Activated naive CD4-positive, alpha-beta T cell treated with anti-CD3 and anti-CD28 coated beads, Interleukin-2, amount 50 U/mL, for 72 hours (primary cell): ENCODE measurements around the gene CNTD1. TPM values are rescaled to one million over a fixed set of nuclear protein-coding genes. Genes with fewer than 3 reads are reported as not detected.
A peak's percentile ranks its signal among the peaks of the same experiment; 100 is the strongest.
"Not testable (repeated sequence)": the region's sequence is repeated elsewhere in the genome, so short reads cannot be mapped to it uniquely, and the experiment has no call there.

Source experiments
- ATAC-seq, 2 donors: fragments of 150-1000 bp; cut with Tn5 transposase; 2 replicates each; pipeline ENCODE4 v1.10.0; 2021; ENCODE audit warnings: mild to moderate bottlenecking in 2 of 2, moderate library complexity in 2 of 2
- DNase-seq, 2 donors: peaks; one replicate each; pipeline ENCODE4 v3.0.0; 2021 to 2022; ENCODE audit warnings: low spot score in 2 of 2
- H3K27ac Mint-ChIP-seq, 2 donors: one replicate each; pipeline ENCODE4 v1.8.0; 2022; ENCODE audit warnings: mild to moderate bottlenecking in 2 of 2, mixed read lengths in 2 of 2
- H3K36me3 Mint-ChIP-seq, 2 donors: one replicate each; pipeline ENCODE4 v1.8.0; 2022; ENCODE audit warnings: mixed read lengths in 2 of 2
- H3K9me3 Mint-ChIP-seq, 2 donors: one replicate each; pipeline ENCODE4 v1.8.0; 2022; ENCODE audit warnings: mixed read lengths in 2 of 2
- total RNA-seq, 2 donors: library from RNA; stranded (reverse); gene quantifications; one replicate each; pipeline ENCODE4 v1.2.3, GENCODE V29; 2022

Gene CNTD1, protein sequence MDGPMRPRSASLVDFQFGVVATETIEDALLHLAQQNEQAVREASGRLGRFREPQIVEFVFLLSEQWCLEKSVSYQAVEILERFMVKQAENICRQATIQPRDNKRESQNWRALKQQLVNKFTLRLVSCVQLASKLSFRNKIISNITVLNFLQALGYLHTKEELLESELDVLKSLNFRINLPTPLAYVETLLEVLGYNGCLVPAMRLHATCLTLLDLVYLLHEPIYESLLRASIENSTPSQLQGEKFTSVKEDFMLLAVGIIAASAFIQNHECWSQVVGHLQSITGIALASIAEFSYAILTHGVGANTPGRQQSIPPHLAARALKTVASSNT
- total RNA-seq, result under 1 TPM in 1 of 2 donors, not detected in 1; 0.43 TPM

DNA sequence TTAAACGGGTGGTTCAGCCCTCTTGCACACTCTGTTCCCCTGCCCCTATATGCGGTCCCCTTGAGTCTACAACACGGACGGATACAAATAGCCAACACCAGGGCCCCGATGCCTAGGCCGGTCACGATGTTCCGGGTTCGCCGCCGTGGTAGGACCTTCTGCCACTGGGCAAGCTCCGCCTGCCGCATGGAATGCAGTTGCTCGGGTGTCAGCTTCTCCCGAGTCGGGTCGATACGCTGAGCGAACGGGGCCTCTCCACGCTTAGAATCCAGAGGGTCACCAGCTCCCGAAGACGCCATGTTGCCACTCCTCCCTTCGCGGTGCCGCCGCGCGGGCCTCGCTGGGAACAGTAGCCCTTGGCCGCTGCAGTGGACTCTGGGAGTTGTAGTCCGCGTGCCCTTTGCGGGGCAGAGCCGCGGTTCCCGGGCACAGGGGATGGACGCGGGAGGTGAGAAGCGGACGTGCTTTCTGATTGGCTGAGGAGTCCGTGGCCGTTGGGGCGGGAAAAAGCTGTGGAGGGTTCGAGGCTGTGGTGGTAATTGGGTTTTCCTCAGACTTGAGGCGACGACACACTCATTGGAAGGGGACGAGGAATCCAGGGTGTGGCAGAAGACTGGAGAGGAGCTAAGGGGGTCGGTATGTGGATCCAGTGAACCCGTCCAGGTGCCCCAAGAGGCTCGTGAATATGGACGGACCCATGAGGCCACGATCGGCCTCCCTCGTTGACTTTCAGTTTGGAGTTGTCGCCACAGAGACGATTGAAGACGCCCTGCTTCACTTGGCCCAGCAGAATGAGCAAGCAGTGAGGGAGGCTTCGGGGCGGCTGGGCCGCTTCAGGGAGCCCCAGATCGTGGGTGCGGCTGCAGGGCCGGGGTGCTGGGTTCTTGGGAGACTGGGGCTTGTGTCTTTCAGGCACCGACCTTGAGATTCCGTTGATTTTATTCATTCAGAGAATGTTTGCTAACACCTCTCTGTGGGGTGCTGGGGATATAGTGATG, at the start of gene CNTD1, which contains the start of gene COA3:
CNTD1 (plus strand) TSS at position 479 of the 998 bp plus-strand sequence; CDS start at position 686, 207 bp downstream.
COA3 (minus strand) TSS at position 322 of the 998 bp plus-strand sequence; CDS start at position 299, 23 bp downstream.
- ATAC-seq (peak; percentile 96 to 100), DNase-seq (peak; percentile 75 to 86)
- H3K27ac Mint-ChIP-seq, result peak within 1 kb of the TSS; percentile 81 to 94
- peaks cover 4% of the 10 kb centered on the region in 2 donors for H3K9me3 Mint-ChIP-seq
- peaks cover 8% of the 10 kb centered on the region in 2 donors for H3K36me3 Mint-ChIP-seq

DNA sequence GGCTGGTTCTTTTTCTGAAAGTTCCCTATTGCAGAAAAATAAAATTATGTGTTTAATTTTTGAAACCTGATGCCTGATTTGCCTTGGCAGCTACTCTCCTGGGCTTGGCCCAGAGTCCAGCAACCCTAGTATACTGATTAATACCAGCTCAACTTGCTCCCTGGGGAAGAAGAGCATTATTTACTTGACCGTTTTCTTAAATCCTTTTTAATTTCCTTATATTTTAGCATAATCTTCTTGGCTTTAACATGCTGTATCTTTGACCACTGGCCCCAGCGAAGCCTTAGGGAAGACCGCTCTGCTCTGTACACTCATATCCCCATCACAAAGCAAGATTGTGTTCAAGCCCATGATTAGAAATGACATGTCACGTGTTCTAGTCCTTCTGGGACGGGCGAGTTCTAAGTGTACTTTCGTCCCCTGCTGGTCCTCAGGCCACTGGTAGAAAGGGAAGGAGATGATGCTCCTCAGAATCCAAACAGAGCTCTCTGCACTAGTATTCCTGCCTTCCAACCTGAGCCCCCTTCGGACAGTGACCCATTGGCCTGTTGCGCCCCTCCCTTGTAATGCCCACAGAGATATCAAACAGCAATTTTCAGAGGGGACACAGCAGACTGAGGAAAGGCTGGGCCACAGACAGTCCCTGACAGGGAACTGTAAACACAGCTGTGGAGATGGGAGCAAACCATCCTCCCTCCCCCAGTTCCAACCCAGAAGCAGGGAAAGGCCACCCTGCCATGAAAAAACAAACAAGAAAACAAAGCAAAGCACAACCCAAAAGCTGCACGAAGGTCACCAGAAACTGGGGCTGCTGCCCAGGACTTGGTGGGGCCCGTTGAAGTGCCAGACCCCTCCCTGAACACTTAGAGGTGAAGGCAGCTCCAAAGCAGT, 49.5 kb upstream of the CNTD1 start:
- Mint-ChIP-seq H3K9me3 (no peaks in the 10 kb centered on the region), H3K27ac (no peak overlapping the region), H3K36me3 (peaks cover 0 to 8% of the 10 kb centered on the region in 2 donors)
- ATAC-seq (no peak), DNase-seq (no peak)

DNA sequence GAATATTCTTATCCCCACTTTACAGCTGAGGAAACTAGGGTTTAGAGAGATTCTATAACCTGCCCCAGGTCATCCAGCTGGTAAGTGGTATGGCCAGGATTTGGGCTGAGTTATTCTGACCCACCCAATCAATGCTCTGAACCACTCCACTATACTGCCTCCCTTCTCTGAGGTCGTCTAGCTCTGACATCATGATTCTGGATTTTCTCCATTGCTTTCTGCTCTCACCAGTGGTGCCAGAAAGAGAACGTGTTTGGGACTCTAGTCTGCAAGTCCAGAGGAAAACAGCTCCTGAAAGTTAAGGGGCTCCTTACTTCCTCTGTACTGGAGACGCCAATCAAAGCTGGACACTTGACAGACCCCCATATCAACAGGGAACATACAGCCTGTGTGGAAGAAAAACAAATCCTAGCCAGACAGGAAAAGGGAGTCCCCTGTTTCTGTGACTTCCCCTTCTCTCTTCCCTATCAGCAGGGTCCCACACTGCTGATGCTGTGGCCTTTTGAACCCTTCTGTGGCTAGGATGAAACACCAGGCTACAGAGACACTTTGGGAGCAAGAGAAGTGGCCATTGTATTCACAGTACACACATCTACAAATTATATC, 47.8 kb upstream of the CNTD1 start:
- Mint-ChIP-seq H3K9me3 (no peaks in the 10 kb centered on the region), H3K27ac (no peak overlapping the region), H3K36me3 (no peaks in the 10 kb centered on the region)
- DNase-seq, result no peak
- no peak for ATAC-seq

DNA sequence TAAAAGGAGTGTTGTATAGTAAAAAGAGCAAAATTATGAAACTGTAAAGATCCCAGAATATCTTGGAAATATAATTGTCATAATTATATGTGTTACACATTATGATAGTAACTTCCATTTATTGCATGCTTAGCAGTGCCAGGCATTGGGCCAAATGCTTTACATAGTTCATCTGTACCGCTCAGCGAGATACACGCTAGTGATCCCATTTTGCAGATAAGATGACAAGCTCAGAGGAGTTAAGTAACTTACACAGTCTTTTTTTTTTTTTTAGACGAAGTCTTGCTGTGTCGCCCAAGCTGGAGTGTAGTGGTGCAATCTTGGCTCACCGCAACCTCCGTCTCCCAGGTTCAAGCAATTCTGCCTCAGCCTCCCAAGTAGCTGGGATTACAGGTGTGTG, 47.0 kb upstream of the CNTD1 start:
- Mint-ChIP-seq H3K36me3 (no peaks in the 10 kb centered on the region), H3K9me3 (no peaks in the 10 kb centered on the region), H3K27ac (no peak overlapping the region)
- ATAC-seq (no peak), DNase-seq (no peak)

DNA sequence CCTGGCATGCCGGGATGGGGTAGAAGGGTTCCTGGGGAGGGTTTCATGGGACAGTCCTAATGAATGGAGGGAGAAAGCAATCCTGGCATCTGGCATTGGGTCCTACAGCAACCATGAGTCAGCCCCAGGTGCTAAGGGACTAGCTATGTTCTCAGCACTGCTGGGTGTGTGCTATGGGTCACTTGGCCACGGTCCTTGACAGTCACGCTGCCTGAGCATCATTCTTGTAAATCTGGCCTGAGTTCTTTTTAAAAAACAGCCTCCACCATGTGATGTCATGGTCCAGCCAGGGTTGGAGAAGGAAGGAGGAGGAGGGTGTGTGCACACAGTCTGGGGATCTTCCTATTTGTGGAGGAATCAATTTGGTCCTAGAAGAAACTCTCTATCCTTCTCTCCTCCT, 43.9 kb upstream of the CNTD1 start:
- Mint-ChIP-seq H3K36me3 (no peaks in the 10 kb centered on the region), H3K27ac (peak overlapping the region in 1 of 2 donors; percentile 6), H3K9me3 (no peaks in the 10 kb centered on the region)
- DNase-seq (no peak), ATAC-seq (no peak)

DNA sequence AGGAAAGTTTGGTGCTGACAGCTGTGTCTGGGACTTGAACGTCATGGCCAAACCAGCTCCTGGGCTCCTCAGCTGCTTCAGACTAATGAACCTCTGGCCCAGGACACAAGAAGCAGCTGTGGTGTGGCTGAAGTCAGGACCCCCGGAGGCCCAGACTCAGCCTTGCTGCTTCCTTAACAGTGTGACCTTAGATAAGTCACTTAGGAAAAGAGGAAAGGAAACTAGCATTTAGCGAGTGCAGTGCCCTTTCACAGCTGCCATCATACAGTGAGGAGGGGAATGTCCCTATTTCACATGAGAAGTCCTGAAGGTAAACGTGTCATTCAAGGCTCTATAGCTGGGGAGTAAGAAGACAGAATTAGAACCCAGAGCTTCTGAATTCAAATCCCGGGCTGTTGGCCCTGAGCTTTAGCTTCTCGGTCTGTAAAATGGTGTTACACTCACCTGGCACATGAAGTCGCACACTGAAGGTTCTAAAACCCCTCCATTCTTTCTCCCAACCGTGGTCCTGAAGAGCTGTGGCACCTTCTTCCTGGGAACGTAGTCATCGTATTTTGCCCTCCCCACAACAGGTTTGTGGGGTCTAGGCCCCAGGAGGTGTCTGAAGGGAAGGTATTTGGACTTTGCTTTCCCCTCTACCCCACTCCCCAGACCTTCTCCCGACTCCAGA, 38.5 kb upstream of the CNTD1 start:
- no peaks in the 10 kb centered on the region for H3K36me3 Mint-ChIP-seq
- ATAC-seq (peak in 1 of 2 donors; percentile 73), DNase-seq (no peak)
- no peaks in the 10 kb centered on the region for H3K9me3 Mint-ChIP-seq
- H3K27ac Mint-ChIP-seq, result no peak overlapping the region

DNA sequence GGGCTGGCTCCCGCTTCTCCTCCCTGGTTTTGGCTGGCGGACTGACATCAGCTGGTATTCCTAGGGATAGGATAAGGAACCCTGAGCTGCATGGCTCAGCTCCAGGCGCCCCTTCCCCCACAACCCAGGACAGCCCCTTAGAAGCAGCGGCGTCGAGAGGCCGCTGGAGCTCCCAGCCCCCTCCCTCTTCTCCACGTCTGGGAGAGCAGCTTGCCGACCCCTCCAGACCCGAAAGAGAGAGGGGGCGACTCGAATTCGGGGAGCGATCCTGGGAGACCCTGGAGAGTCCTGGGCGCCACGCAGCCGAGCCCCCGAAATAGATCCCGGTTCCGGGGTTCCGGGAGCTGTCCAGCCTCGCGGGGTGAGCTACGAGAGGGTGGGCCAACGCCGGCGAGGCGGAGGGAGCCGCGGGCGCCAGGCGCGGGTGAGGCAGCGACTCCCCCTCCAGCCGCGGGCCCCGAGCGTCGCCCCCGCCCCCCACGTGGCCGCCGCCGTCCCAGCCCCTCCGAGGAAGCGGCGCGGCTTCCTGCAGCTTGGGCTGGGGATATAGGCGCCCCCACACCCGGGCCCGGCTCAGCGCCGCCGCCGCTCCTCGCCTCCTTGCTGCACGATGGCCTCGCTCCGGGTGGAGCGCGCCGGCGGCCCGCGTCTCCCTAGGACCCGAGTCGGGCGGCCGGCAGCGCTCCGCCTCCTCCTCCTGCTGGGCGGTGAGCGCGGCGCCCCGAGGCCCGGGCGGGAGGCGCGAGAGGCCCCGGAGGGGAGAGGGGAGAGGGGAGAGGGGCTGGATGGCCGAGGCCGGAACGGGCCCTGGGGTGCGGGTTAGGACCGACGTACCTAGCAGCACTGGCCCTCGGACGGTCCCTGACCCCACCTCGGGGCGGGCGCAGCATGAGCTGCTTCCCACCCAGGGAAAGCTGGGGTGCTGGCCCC, 37.7 kb upstream of the CNTD1 start, which contains the start of gene RAMP2:
RAMP2 (plus strand) TSS at position 576 of the 930 bp plus-strand sequence; CDS start at position 611, 35 bp downstream.
- Mint-ChIP-seq H3K36me3 (no peaks in the 10 kb centered on the region), H3K27ac (no peak within 1 kb of the TSS), H3K9me3 (no peaks in the 10 kb centered on the region)
- ATAC-seq (peak; percentile 21 to 45), DNase-seq (no peak)

DNA sequence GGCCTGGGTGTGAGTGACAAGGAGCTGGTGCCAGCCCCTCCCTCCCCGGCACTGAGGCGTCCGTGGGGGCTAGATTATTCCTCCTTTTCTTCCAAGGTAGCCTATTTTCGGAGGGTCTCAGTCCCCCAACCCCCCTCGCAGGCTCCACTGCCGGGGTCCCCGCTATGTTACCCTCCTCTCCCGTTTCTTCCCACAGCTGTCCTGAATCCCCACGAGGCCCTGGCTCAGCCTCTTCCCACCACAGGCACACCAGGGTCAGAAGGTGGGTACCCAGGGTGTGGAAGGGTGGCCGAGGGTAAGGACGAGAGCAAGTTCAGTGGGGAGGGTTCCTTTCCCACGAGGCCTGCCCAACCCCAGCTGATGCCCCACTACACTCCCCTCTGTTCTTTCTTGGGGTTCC, 37.0 kb upstream of the CNTD1 start:
- Mint-ChIP-seq H3K9me3 (no peaks in the 10 kb centered on the region), H3K27ac (no peak overlapping the region), H3K36me3 (no peaks in the 10 kb centered on the region)
- ATAC-seq (no peak), DNase-seq (no peak)

DNA sequence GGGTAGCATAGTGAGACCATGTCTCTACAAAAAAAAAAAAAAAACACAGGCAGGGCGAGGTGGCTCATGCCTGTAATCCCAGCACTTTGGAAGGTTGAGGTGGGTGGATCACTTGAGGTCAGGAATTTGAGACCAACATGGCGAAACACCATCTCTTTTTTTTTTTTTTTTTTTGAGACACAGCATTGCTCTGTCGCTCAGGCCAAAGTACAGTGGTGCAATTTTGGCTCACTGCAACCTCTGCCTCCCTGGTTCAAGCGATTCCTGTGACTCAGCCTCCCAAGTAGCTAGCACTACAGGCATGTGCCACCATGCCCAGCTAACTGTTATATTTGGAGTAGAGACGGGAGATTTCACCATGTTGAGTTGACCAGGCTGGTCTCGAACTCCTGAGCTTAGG, 32.5 kb upstream of the CNTD1 start:
- Mint-ChIP-seq H3K9me3 (no peaks in the 10 kb centered on the region), H3K36me3 (no peaks in the 10 kb centered on the region), H3K27ac (no peak overlapping the region)
- DNase-seq (no peak), ATAC-seq (no peak)

DNA sequence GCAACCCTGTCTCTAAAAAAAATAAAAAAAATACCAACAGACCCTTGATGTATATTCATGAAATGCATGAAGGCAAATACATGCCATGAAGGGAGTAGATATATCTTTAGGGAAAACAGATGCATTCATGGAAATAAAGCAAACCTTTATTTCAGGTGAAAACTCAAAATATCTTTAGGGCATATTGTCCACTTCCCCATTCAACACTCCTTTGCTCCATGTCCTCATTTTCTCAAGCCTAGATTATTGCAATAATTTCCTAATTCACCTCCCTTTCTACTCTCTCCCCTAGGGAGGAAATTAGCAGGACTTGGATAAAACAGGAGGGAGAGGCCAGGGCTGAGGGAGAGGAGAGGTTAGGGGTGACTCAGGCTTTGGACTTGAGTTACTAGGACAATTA, 31.1 kb upstream of the CNTD1 start:
- no peaks in the 10 kb centered on the region for H3K36me3 Mint-ChIP-seq
- ATAC-seq, result no peak
- DNase-seq, result no peak
- no peak overlapping the region for H3K27ac Mint-ChIP-seq
- H3K9me3 Mint-ChIP-seq, result no peaks in the 10 kb centered on the region

DNA sequence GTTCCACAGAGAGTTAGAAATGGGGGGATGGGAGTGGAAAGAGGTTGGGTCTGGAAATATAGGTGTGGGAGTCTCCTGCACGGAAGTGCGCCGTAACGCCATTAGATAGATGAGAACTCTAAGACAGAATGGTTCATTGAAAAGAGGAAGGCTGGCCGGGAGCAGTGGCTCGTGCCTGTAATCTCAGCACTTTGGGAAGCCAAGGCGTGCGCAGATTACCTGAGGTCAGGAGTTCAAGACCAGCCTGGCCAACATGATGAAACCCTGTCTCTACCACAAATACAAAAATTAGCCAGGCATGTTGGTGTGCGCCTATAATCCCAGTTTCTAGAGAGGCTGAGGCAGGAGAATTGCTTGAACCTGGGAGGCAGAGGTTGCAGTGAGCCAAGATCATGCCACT, 30.7 kb upstream of the CNTD1 start:
- not testable (repeated sequence) for H3K27ac Mint-ChIP-seq, ATAC-seq, H3K9me3 Mint-ChIP-seq

DNA sequence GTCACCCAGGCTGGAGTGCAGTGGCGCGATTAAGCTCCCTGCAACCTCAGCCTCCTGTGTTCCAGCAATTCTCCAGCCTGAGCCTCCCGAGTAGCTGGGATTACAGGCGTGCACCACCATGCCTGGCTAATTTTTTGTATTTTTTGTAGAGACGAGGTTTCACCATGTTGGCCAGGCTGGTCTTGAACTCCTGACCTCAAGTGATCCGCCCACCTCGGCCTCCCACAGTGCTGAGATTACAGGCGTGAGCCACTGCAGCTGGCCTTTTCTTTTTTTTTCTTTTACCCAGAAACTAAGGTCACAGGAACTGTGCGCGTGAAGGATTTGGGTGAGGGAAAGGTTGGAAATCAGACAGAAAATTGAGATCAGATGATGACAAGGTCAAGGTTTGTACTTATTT, 28.7 kb upstream of the CNTD1 start:
- not testable (repeated sequence) for H3K9me3 Mint-ChIP-seq, ATAC-seq, DNase-seq, H3K27ac Mint-ChIP-seq
- peaks cover 17 to 18% of the 10 kb centered on the region in 2 donors for H3K36me3 Mint-ChIP-seq

More for the DNA sequence above, 30.7 kb upstream of the CNTD1 start:
- not testable (repeated sequence) for DNase-seq, H3K36me3 Mint-ChIP-seq

DNA sequence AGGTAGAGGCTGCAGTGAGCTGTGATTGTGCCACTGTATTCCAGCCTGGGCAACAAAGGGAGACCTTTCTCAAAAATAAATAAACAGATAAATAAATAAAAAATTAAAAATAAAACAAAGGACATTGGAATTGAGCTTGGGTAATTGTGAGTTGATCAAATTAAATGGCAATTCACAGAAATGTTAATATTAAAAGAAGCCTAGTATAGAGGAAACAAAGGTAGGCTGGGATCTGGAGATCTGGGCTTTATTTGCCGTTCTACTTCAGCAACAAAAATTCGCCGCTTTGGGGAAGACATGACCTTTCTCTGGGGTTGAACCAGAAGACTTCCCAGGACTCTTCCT, 25.7 kb upstream of the CNTD1 start:
- Mint-ChIP-seq H3K9me3 (no peaks in the 10 kb centered on the region), H3K27ac (peak overlapping the region; percentile 92 to 99), H3K36me3 (peaks cover 25 to 26% of the 10 kb centered on the region in 2 donors)
- no peak for ATAC-seq
- DNase-seq, result no peak

DNA sequence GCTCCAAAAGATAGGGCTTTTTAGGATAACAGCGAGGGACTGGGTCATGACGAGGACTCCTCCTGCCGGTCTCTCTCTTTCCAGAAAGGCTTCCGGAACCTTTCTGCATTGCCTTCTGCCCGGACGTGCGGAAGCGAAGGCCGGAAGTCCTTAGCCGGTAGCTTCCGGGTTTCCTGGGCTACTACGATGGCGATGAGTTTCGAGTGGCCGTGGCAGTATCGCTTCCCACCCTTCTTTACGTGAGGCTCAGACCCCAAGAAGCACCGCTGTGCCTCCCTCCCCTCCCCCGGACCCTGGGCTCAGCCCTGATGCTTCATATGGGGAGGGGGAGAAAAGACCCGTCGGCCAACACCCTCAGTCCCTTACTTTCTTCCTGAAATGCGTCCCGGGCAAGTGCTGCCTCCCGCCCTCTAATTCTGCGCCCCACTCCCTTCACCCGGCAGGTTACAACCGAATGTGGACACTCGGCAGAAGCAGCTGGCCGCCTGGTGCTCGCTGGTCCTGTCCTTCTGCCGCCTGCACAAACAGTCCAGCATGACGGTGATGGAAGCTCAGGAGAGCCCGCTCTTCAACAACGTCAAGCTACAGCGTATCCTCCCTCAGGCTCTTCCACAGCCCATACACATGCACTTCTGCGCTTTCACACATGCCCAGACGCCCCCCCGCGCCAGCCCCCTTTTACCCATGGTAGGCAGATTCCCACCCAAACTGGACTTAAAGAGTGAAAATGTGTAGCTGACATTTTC, 25.2 kb upstream of the CNTD1 start, which contains the start of gene VPS25:
VPS25 (plus strand) TSS at position 160 of the 746 bp plus-strand sequence; CDS start at position 187, 27 bp downstream.
- peaks cover 25 to 26% of the 10 kb centered on the region in 2 donors for H3K36me3 Mint-ChIP-seq
- peak; percentile 94 to 96 for ATAC-seq
- peak within 1 kb of the TSS; percentile 92 to 99 for H3K27ac Mint-ChIP-seq
- peak; percentile 79 to 80 for DNase-seq
- H3K9me3 Mint-ChIP-seq, result no peaks in the 10 kb centered on the region
